ENCODE data around the gene CD109.
"Not testable (repeated sequence)": the region's sequence is repeated elsewhere in the genome, so short reads cannot be mapped to it uniquely, and the experiment has no call there.

The CD109 gene

DNA sequence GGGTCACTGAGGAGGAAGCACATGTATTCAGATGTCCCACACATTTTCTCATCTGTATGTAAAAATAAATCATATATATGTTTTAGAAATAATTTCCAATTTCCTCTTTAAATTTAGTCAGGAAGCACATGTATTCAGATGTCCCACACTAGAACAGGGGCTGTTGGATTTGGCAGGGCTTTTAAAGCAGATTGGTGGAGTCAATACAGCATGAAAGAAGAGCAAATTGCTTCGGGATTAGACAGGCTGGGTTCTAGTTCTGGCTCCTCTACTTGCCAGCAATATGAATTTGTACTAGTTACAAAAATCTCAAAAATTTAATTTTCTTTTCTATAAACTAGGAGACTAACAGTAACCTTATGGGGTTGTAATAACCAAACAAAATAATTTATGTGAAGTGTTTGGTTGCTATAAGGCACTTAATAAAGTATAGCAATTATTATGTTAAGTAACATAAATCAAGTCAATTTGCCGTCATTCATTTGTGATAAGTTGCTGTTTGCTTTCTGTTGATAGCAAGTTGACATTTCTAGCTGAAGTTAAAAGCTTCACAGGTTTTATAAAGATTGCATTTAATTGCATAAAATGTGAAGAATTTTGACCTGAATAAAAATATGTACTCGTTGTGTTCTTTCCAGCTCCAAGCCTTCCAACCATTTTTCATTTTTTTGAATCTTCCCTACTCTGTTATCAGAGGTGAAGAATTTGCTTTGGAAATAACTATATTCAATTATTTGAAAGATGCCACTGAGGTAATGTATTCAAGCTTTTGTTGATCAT, 88.9 kb downstream of the CD109 start:
- DNase-seq (ENCODE audit: low read depth in 1 of 2, low spot score in 1 of 2): no peak

DNA sequence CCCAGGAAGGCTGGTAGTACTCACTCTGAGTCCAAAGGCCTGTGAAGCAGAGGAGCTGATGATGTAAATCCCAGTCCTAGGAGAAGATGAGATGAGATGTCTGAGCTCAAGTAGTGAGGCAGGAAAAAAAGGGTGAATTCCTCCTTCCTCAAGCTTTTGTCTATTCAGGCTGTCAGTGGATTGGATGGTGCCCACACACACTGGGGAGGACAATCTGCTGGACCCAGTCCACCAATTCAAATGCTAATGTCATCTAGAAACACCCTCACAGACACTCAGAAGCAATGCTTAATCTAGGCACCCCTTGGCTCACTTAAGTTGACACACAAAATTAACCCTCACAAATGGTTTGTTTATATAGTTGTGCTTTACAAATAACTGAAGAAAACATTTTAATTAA, 94.6 kb downstream of the CD109 start:
- no peak for DNase-seq (ENCODE audit: low read depth in 1 of 2, low spot score in 1 of 2)

DNA sequence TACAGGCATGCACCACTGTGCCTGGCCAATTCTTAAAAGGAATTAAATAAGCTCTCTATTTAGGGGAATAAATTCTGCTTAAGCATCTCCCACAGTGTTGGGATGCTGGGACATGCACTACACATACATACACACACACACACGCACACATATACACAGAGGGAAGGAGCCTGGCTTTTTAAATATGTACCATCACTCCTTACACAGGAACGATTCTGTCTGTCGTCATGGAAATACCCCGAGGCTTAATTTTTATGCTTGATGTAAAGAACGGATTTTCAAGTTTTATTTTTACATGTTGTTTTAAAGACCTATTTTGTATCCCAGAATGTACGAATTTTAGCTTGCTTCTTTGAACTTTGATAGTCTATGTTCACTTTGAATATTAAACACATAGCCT, 95.3 kb downstream of the CD109 start:
- DNase-seq (ENCODE audit: low read depth in 1 of 2, low spot score in 1 of 2): no peak

DNA sequence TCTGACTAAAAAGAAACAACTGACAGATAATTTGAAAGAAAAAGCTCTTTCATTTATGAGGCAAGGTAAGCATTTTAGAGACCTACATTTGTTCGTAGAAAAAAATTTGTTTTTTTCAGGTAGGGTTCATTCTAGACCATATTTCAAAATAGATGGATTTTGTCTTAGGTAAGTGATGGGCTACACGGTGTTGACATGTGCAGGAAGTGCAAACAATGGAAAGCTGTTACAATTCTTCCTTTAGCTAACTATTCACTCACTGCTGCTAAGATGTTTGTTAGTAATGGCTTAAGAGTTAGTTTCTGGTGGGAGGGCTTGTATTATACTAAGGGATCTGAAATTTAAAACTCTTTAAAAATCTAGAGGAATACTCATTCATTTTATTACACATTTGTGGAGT, 96.7 kb downstream of the CD109 start:
- DNase-seq (ENCODE audit: low read depth in 1 of 2, low spot score in 1 of 2): no peak

DNA sequence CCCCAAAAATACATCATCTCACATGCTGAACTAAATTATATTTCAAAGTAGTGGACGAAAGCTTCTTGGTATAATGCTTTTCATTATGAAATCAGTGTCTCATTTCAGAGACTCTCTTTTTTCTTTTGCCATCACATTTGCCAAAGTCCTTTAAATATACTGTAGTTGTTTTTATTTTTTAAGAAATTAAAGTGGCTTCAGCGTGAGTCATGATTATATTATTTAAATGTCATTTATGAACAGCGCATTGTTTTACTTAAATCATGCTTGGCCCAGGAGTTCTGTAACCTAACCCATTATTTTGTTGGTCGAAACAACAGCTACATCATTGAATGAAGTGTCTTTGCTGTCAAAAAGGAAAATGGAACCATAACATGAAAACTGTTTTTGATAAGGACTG, 100.9 kb downstream of the CD109 start:
- DNase-seq (ENCODE audit: low read depth in 1 of 2, low spot score in 1 of 2): no peak

DNA sequence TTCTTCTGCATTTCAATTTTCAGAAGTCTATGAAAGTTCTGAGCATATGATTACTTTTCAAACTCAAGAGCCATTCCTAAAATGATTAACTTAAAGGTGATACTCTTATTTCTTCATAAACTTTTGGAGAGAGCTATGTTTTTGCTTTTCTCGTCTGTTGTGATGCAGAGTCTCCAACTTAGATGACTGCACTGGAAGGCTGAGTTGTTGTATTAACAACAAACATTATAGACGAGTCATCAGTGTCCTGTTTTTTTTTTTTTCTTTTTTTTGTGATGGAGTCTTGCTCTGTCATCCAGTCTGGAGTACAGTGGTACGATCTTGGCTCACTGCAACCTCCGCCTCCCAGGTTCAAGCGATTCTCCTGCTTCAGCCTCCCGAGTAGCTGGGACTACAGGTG, 101.9 kb downstream of the CD109 start:
- no peak for DNase-seq (ENCODE audit: low read depth in 1 of 2, low spot score in 1 of 2)

DNA sequence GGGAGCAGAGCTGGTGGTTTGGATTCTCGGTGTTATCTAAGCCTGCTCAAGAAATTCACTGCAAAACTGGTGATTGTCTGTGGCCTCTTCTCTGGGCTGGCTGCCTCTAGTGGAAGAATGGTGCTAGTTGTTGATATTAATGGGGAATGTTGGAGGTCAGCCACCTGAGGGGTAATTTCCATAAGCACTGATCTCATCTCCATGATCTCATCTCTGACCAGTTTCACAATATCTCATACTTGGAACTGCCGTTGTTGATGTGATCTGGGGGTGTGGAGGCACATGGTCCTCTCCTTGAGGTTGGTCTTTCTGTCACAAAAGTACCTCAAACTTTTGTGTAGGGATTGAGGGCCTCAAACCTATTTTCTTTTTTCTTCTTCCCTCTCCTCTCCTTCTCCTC, 102.6 kb downstream of the CD109 start:
- no peak for DNase-seq (ENCODE audit: low read depth in 1 of 2, low spot score in 1 of 2)

DNA sequence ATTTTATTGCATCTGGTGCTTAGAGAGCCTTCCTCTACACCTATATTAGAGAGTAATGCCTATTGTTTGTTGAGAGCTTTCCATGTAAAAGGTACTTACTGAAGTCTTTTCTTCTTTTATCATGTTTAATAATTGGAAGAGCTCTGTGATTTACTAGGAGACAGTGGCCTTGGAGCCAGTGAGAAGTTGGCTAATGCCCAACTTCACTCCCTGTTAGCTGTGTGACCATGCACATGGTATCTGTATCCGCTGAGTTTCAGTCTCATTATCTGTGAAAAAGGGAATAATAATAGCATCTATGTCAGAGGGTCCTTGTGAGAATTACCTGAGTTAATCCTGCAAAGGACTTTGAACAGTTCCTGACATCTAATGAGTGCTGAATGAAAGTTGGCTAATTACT, 105.0 kb downstream of the CD109 start:
- DNase-seq (ENCODE audit: low read depth in 1 of 2, low spot score in 1 of 2): no peak

DNA sequence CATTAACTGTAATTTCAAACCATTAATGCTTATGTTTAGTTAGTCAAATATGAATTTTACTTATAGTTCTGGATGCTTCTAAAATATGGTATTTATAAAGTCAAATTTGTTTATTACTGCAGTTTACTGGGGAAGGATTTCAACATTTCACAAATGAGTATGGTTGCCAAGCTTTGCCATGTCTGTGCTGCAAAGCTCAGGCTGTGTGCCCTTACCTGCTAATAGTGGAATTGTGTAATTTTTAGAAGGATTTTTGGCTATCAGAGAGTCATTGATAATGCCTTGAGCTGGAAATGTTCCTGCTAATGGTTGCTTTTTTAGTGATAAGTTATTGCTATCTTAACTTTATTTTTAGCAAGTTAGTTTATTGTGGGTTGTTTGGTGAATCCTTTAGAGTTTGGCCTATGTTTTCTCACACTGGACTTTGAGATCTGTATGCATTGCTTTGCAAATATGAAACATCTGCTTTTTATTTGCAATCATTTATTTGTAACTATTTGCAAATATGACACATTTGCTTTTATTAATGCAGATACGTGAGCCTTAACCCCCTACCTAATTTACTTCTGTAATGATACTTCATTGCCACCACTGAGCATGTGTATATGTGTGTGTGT, 105.8 kb downstream of the CD109 start:
- DNase-seq (ENCODE audit: low read depth in 1 of 2, low spot score in 1 of 2): no peak

DNA sequence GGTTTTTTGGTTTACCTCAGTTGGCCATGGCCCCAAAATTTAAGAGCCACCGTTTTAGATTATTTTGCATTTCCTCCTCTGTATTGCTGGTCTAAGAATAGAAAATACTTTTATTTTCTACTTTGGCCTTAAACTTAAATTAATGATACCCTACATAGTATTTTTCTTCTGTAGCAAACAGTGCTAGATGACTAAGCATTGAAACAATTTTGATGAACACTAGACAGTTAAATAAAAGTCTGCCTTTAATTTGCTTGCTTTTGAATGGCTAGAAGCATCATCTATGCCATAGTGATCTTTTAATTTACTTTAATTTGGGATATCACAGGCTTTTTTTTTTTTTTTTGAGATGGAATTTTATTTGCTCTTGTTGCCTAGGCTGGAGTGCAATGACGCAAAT, 106.4 kb downstream of the CD109 start:
- DNase-seq (ENCODE audit: low read depth in 1 of 2, low spot score in 1 of 2): no peak

DNA sequence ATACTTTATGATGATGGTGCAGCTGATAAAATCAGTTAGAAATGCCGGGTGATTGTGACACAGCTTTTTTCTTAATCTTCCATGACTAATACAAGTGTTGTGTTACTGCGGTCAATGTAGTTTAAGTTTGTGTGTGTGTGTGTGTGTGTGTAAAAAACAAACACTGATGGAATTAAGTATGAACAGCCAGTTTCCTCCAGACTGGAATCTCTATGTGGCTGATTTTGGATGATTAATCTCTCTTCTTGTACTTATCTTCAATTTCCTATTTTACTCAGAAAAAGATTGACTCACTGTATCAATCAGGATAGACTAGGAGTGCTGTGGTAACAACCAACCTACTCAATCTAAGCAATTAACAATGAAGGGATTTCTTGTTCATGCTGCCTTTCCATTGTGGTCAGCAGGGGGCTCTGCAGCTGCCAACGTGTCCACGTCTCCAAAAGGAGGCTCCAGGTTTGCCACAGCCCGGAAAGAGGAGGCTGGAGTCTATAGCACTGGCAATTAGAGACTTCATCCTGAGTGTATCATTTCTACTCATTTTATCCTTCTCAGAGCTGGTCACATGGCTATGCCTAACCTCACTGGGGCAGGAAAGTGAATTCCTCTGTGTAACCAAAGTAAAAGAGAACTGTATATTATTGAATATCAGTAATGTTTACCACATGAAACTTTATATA, 107.7 kb downstream of the CD109 start:
- DNase-seq (ENCODE audit: low read depth in 1 of 2, low spot score in 1 of 2): no peak

DNA sequence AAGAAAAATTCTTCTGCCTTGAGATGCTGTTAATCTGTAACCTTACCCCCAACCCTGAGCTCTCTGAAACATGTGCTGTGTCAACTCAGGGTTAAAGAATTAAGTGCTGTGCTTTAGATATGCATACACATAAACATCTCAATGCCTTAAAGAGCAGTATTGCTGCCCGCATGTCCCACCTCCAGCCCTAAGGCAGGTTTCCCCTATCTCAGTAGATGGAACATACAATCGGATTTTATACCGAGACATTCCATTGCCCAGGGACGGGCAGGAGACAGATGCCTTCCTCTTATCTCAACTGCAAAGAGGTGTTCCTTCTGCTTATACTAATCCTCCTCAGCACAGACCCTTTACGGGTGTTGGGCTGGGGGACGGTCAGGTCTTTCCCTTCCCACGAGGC, 109.2 kb downstream of the CD109 start:
- not testable (repeated sequence) for DNase-seq (ENCODE audit: low read depth in 1 of 2, low spot score in 1 of 2)

DNA sequence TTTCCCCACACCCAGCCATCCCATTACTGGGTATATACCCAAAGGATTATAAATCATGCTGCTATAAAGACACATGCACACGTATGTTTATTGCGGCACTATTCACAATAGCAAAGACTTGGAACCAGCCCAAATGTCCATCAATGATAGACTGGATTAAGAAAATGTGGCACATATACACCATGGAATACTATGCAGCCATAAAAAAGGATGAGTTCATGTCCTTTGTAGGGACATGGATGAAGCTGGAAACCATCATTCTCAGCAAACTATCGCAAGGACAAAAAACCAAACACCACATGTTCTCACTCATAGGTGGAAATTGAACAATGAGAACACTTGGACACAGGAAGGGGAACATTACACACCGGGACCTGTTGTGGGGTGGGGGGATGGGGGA, 110.0 kb downstream of the CD109 start:
- DNase-seq (ENCODE audit: low read depth in 1 of 2, low spot score in 1 of 2): not testable (repeated sequence)

DNA sequence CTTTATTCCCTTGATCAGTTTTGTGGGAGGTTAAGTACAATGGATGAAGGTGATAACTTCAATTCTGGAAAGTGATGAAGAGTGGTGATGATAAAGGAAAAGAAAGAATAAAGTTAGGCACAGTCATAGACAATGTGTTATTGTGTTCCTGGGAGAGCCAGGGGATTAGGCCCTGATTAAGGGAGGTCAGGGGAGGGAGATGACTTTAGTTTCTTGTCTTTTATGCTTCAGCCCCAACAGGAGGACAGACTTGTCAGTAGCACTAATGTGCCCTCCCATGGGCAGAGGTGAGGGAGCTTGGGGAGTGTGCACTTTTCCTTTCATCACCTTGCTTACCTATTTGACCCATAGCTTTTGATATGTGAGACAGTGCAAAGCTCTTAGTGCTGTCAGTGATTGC, 115.7 kb downstream of the CD109 start:
- DNase-seq (ENCODE audit: low read depth in 1 of 2, low spot score in 1 of 2): no peak

DNA sequence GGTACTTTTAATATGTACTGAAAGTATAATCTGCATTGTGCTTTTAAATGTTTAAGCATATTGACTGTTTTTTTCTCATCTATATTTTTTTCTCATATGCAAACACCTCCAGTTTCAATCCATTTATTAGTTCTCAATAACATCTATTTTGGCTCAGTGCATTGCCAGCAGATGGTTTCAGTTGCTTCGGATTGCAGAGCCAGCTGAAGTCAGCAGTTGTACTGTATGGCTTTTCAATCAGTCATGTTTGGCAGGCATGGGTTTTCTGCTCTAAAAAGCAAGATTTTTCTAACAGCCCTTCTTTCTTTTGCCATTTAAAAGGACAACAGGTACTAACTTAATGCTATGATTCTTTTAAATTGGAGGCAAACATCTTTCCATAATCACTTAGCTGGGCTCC, 121.2 kb downstream of the CD109 start:
- DNase-seq (ENCODE audit: low read depth in 1 of 2, low spot score in 1 of 2): no peak

DNA sequence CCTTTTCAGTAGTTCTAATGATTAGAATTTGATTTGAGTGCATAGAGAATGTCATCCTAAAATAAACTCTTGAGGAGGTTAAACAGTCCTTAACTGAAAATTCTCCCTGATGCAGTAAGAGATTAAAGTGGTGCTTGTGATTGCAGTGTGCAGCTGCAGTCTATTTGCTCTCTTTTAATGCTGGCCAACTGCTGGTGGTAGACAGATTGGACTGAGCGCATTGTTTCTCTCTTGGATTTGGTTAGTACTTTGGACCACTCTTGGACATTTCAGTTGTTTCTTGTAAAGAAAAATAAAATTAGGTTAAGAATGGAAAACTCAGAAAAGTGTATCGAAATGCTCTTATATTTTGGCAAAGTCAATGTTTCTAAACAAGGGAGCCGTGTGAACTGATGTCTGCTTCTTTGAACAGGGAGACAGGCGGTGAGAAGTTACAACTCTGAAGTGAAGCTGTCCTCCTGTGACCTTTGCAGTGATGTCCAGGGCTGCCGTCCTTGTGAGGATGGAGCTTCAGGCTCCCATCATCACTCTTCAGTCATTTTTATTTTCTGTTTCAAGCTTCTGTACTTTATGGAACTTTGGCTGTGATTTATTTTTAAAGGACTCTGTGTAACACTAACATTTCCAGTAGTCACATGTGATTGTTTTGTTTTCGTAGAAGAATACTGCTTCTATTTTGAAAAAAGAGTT, 127.2 kb downstream of the CD109 start:
- no peak for DNase-seq (ENCODE audit: low read depth in 1 of 2, low spot score in 1 of 2)

DNA sequence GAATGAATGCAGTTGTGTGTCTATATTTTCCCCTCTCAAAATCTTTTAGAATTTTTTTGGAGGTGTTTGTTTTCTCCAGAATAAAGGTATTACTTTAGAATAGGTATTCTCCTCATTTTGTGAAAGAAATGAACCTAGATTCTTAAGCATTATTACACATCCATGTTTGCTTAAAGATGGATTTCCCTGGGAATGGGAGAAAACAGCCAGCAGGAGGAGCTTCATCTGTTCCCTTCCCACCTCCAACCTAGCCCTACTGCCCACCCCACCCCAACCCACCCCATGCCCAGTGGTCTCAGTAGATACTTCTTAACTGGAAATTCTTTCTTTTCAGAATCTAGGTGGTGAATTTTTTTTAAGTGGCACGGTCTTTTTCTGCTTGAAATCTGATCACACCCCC, 127.8 kb downstream of the CD109 start:
- no peak for DNase-seq (ENCODE audit: low read depth in 1 of 2, low spot score in 1 of 2)

DNA sequence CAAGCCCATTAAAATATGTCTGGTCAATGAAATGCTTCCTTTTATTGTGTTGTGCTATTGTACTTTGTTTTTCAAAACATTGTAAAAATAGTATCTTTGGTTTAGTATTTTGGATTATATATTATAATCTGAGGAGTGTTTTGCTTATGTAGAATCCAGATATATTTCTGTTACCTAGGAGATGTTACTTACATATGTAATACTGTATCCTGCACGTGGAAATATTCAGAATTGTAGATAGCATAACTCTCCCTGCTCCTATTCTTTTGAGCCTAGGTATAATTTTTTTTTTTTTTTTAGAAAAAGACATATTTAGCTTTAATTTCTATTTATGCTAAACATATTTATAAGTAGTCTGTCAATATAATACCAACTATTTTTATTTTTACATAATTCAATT, 130.6 kb downstream of the CD109 start:
- DNase-seq (ENCODE audit: low read depth in 1 of 2, low spot score in 1 of 2): no peak

DNA sequence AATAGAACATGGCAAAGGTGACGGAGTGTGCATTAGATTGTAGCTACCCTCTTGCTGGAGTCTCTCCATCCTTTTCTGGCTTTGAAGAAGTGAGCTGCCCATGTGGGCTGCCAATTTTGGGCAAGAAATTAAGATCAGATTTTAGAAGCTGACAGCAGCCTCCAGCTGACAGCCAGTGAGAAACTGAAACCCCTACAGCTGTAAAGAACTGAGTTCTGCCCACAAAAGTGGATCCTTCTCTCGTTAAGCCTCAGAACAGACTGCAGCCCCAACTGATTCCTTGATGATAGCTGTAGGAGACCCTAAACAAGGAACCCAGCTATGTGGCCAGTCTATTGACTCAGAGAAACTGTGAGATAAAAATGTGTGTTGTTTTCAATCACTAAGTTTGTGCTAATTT, 134.1 kb downstream of the CD109 start:
- DNase-seq (ENCODE audit: low read depth in 1 of 2, low spot score in 1 of 2): no peak

DNA sequence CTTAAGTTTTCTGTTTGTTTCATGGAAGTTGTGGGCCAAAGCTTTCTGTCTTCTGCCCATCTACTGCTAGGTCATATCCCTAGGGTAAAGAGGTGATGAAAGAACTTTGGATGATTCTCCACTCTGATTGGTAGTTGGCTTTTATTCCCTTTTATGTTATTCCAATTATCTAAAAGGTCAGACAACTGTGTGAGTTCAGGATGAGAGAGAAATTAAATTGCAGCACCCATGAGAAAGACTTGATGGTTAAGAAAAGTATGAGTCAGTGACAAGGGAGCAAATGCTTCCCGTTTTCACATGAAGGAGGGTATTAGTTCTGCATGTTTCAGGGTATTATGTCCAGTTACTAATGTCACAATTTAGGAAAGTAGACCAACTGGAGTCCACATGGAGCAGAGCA, 136.3 kb downstream of the CD109 start:
- no peak for DNase-seq (ENCODE audit: low read depth in 1 of 2, low spot score in 1 of 2)

DNA sequence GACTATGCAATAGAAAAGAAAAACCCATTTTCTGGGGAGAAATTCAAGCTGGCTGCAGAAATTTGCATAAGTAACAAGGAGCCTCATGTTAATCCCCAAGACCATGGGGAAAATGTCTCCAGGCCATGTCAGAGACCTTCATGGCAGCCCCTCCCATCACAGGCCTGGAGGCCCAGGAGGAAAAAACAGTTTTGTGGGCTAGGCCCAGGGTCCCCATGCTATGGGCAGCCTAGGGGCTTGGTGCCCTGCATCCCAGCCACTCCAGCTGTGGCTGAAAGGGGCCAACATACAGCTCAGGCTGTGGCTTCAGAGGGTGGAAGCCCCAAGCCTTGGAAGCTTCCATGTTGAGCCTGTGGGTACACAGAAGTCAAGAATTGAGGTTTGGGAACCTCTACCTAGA, 148.7 kb downstream of the CD109 start:
- DNase-seq (ENCODE audit: low read depth in 1 of 2, low spot score in 1 of 2): not testable (repeated sequence)

DNA sequence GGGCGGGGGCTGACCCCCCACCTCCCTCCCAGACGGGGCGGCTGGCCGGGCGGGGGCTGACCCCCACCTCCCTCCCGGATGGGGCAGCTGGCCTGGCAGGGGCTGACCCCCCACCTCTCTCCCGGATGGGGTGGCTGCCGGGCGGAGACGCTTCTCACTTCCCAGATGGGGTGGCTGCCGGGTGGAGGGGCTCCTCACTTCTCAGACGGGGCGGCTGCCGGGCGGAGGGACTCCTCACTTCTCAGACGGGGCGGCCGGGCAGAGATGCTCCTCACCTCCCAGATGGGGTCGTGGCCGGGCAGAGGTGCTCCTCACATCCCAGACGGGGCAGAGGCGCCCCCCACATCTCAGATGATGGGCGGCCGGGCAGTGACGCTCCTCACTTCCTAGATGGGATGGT, 155.0 kb downstream of the CD109 start:
- DNase-seq (ENCODE audit: low read depth in 1 of 2, low spot score in 1 of 2): not testable (repeated sequence)

All from activated T-helper 1 cell treated with anti-CD3 and anti-CD28 coated beads, Interleukin-2, amount 50 U/mL, for 16 hours (primary cell).